OCI-LY1 (cell line): ENCODE results near the gene SLC47A1.

Experiments used
- H2AFZ ChIP-seq: fragments of 200-600 bp; sonication (generic), shearing (Covaris generic); 2 replicates; pipeline ENCODE4 v1.6.0; 2014; ENCODE audit warnings: antibody characterized with exemption, mild to moderate bottlenecking, low read length
- H3F3A ChIP-seq: fragments of 200-600 bp; sonication (generic), shearing (Covaris generic); 2 replicates; pipeline ENCODE4 v1.6.0; 2014; ENCODE audit warnings: mild to moderate bottlenecking, antibody characterized with exemption, low read length, moderate library complexity; ENCODE audit not compliant: insufficient read depth
- H3K27ac ChIP-seq: fragments of 200-600 bp; sonication (generic); 2 replicates; pipeline ENCODE4 v1.5.1; 2014; ENCODE audit warnings: low read length, mixed run types, mild to moderate bottlenecking, low read depth; ENCODE audit not compliant: poor library complexity, severe bottlenecking
- H3K27me3 ChIP-seq: fragments of 200-600 bp; sonication (generic); 2 replicates; pipeline ENCODE4 v1.6.0; 2014; ENCODE audit warnings: antibody characterized with exemption, mild to moderate bottlenecking, low read length, moderate library complexity; ENCODE audit not compliant: insufficient read depth
- H3K36me3 ChIP-seq: fragments of 200-600 bp; sonication (generic); 2 replicates; pipeline ENCODE4 v1.6.1; 2014; ENCODE audit warnings: mild to moderate bottlenecking, antibody characterized with exemption, low read length, moderate library complexity, mixed read lengths; ENCODE audit not compliant: insufficient read depth
- H3K4me1 ChIP-seq: fragments of 200-600 bp; sonication (generic); 2 replicates; pipeline ENCODE4 v1.5.1; 2014; ENCODE audit warnings: mild to moderate bottlenecking, low read length, moderate library complexity; ENCODE audit not compliant: insufficient read depth, severe bottlenecking
- H3K4me2 ChIP-seq: fragments of 200-600 bp; sonication (generic), shearing (Covaris generic); 2 replicates; pipeline ENCODE4 v1.6.1; 2014; ENCODE audit warnings: low read length
- H3K4me3 ChIP-seq: fragments of 200-600 bp; sonication (generic); 2 replicates; pipeline ENCODE4 v1.5.1; 2014; ENCODE audit warnings: low read length, low read depth, mild to moderate bottlenecking, mixed read lengths; ENCODE audit not compliant: poor library complexity, severe bottlenecking
- H3K79me2 ChIP-seq: fragments of 200-600 bp; shearing (Covaris generic); 2 replicates; pipeline ENCODE4 v1.6.1; 2016; ENCODE audit warnings: mixed run types, low read length, mixed read lengths; ENCODE audit not compliant: insufficient read depth
- H3K9ac ChIP-seq: fragments of 200-600 bp; sonication (generic), shearing (Covaris generic); 2 replicates; pipeline ENCODE4 v1.6.1; 2014; ENCODE audit warnings: mild to moderate bottlenecking, low read length, mixed read lengths
- H3K9me2 ChIP-seq: fragments of 200-600 bp; sonication (generic), shearing (Covaris generic); 2 replicates; pipeline ENCODE4 v1.6.1; 2014; ENCODE audit warnings: low read depth, mild to moderate bottlenecking, low read length, mixed read lengths
- H3K9me3 ChIP-seq: fragments of 200-600 bp; shearing (Covaris generic); 2 replicates; pipeline ENCODE4 v1.6.1; 2014; ENCODE audit warnings: low read length, mixed read lengths
- H4K20me1 ChIP-seq: fragments of 200-600 bp; sonication (generic), shearing (Covaris generic); 2 replicates; pipeline ENCODE4 v1.6.0; 2016; ENCODE audit warnings: mild to moderate bottlenecking, low read length; ENCODE audit not compliant: insufficient read depth
- EZH2 ChIP-seq: fragments of 200-600 bp; sonication (generic), shearing (Covaris generic); IDR thresholded peaks from 2 replicates; pipeline ENCODE4 v1.8.0; 2017; ENCODE audit warnings: borderline replicate concordance, mixed run types, mild to moderate bottlenecking, antibody characterized with exemption, low read length, moderate library complexity, mixed read lengths
- TF ChIP-seq, protein P1 (sequence below): fragments of 200-600 bp; sonication (generic), shearing (Covaris generic); IDR thresholded peaks from 2 replicates; pipeline ENCODE4 v1.5.1; 2017; ENCODE audit warnings: mild to moderate bottlenecking, antibody characterized with exemption, low read length, moderate library complexity, mixed read lengths

The SLC47A1 gene

DNA sequence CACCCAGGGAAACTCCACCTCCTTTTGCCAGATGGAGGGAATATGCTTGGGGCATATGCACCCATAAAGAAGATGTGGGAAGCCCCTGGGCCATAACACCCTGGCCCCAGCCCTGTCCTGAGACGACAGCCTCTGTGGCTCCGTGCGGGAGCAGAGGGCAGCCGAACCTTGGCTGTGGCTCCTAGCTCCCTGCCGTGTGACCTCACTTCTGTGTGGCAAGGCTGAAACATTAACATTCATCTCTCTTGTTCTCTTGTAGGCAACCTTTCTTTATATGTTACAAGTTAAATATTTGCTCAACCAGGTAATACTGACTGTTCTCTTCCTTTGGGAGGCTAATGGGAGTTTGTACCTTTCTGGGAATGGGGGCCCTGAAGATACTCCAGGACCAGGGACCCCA is 17.5 kb downstream of the SLC47A1 start:
- Histone ChIP-seq H3K9ac (no peak overlapping the region), H2AFZ (no peak overlapping the region), H3K4me2 (no peak overlapping the region)

DNA sequence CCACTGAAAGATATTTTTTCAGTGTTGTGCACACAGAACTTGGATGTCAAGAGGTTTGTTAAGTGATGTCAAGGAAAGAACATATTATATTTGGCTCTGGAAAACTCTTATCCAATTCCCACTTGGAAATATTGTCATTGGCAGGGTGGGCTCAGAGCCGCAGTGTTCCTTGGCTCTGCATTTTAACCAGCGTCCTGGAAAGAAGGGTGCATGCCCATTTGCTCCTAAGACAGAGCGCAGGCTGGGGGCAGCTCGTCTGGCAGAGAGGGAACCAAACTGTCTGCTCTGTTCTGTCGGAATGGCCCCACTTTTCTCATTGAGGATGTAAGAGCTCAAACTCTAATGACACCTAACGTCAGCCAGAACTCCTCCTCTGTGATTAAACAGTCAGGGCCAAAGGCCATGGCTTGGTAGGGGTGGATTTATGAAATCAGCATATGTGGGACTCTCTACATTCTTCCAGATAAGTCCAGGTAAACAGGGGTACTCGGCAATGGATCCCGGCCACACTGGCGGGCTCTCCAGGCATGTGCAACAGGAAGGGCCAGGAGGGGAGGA is 18.0 kb downstream of the SLC47A1 start:
- H3K4me3 ChIP-seq, result no peak overlapping the region
- no peaks in the 10 kb centered on the region for H3K9me2 ChIP-seq
- no peaks in the 10 kb centered on the region for H3K36me3 ChIP-seq
- H2AFZ ChIP-seq, result no peak overlapping the region
- H3F3A ChIP-seq, result no peaks in the 10 kb centered on the region
- H3K4me2 ChIP-seq, result no peak overlapping the region
- TF ChIP-seq, protein P1, sequence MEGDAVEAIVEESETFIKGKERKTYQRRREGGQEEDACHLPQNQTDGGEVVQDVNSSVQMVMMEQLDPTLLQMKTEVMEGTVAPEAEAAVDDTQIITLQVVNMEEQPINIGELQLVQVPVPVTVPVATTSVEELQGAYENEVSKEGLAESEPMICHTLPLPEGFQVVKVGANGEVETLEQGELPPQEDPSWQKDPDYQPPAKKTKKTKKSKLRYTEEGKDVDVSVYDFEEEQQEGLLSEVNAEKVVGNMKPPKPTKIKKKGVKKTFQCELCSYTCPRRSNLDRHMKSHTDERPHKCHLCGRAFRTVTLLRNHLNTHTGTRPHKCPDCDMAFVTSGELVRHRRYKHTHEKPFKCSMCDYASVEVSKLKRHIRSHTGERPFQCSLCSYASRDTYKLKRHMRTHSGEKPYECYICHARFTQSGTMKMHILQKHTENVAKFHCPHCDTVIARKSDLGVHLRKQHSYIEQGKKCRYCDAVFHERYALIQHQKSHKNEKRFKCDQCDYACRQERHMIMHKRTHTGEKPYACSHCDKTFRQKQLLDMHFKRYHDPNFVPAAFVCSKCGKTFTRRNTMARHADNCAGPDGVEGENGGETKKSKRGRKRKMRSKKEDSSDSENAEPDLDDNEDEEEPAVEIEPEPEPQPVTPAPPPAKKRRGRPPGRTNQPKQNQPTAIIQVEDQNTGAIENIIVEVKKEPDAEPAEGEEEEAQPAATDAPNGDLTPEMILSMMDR, result no peak
- TF ChIP-seq EZH2, result no peak
- no peak overlapping the region for H3K9ac ChIP-seq
- H3K9me3 ChIP-seq, result no peaks in the 10 kb centered on the region
- H3K27me3 ChIP-seq, result no peaks in the 10 kb centered on the region; the same call in 1 of the 2 replicates
- no peaks in the 10 kb centered on the region for H3K79me2 ChIP-seq
- H3K27ac ChIP-seq, result no peak overlapping the region
- no peaks in the 10 kb centered on the region for H4K20me1 ChIP-seq
- no peaks in the 10 kb centered on the region for H3K4me1 ChIP-seq

More for the DNA sequence above, 17.5 kb downstream of the SLC47A1 start:
- no peaks in the 10 kb centered on the region for H3K4me1 ChIP-seq
- H3K9me2 ChIP-seq, result no peaks in the 10 kb centered on the region
- H3K27me3 ChIP-seq, result no peaks in the 10 kb centered on the region; the same call in 1 of the 2 replicates
- no peaks in the 10 kb centered on the region for H4K20me1 ChIP-seq
- TF ChIP-seq, protein P1, result no peak
- no peak for TF ChIP-seq EZH2
- H3K79me2 ChIP-seq, result no peaks in the 10 kb centered on the region
- H3F3A ChIP-seq, result no peaks in the 10 kb centered on the region
- no peaks in the 10 kb centered on the region for H3K9me3 ChIP-seq
- H3K4me3 ChIP-seq, result no peak overlapping the region
- no peaks in the 10 kb centered on the region for H3K36me3 ChIP-seq
- H3K27ac ChIP-seq, result no peak overlapping the region

DNA sequence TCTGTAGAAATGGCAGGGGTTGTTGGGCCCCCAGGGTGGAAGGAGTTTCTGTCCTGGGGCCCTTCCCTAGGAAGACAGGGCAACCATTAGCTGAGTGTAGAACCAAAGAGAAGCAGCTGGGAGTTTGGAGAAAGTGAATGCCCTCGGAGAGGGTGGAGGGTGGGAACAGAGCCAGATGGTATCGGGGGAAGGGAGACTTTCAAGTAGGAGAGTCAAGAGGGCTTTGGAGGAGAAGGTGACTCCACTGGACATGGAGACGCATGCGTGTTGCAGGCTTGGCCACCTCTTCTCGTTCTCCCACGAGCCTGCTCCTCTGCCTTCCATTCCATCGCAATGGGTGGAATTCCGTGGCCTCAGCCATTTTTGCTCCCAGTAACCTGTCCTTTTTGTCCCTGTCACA is 19.4 kb downstream of the SLC47A1 start:
- Histone ChIP-seq H3K4me2 (no peak overlapping the region), H3K27me3 (no peaks in the 10 kb centered on the region; the same call in 1 of the 2 replicates), H4K20me1 (no peaks in the 10 kb centered on the region), H3K27ac (no peak overlapping the region), H2AFZ (no peak overlapping the region), H3K36me3 (no peaks in the 10 kb centered on the region), H3F3A (no peaks in the 10 kb centered on the region), H3K4me1 (no peaks in the 10 kb centered on the region), H3K9me2 (no peaks in the 10 kb centered on the region), H3K9me3 (no peaks in the 10 kb centered on the region), H3K79me2 (no peaks in the 10 kb centered on the region), H3K4me3 (no peak overlapping the region), H3K9ac (no peak overlapping the region)
- TF ChIP-seq, protein P1, result no peak
- no peak for TF ChIP-seq EZH2
